Nephron (organoid): ENCODE results near the gene SECISBP2L.
A peak's percentile ranks its signal among the peaks of the same experiment; 100 is the strongest.

ENCODE experiments used
- H3K27ac Mint-ChIP-seq, 3 experiments: 2 replicates each; pipeline ENCODE4 v1.8.0; 2020; ENCODE audit warnings: mixed read lengths in 3 of 3, mild to moderate bottlenecking in 2 of 3, moderate library complexity in 1 of 3
- H3K27me3 Mint-ChIP-seq: 2 replicates; pipeline ENCODE4 v1.8.0; 2021; ENCODE audit warnings: low read depth, mild to moderate bottlenecking, moderate library complexity, mixed read lengths
- H3K36me3 Mint-ChIP-seq: 2 replicates; pipeline ENCODE4 v1.8.0; 2020; ENCODE audit warnings: low read depth, mixed read lengths
- H3K4me1 Mint-ChIP-seq: 2 replicates; pipeline ENCODE4 v1.8.0; 2020; ENCODE audit warnings: mixed read lengths
- H3K4me3 Mint-ChIP-seq, 3 experiments: 2 replicates each; pipeline ENCODE4 v1.8.0; 2020; ENCODE audit warnings: mild to moderate bottlenecking in 3 of 3, mixed read lengths in 3 of 3, moderate library complexity in 2 of 3
- H3K9me3 Mint-ChIP-seq: 2 replicates; pipeline ENCODE4 v1.8.0; 2020; ENCODE audit warnings: mixed read lengths
- CTCF ChIP-seq, 3 experiments: fragments of 200-600 bp; sonication (generic); IDR thresholded peaks; one replicate each; pipeline ENCODE4 v1.5.0; 2021; ENCODE audit warnings: antibody characterized with exemption in 3 of 3; ENCODE audit not compliant: unreplicated experiment in 3 of 3

SECISBP2L gene

GRCh38 chr15:49062900-49063299, 16.7 kb upstream of the SECISBP2L start:
- no peak for TF ChIP-seq CTCF (IDR thresholded peaks at IDR 0.05; ENCODE audit: unreplicated experiment in 3 of 3)
- H3K4me1 Mint-ChIP-seq: peaks cover 9% of the 10 kb centered on the region
- H3K36me3 Mint-ChIP-seq: no peaks in the 10 kb centered on the region
- no peaks in the 10 kb centered on the region for H3K9me3 Mint-ChIP-seq
- H3K27ac Mint-ChIP-seq: no peak overlapping the region
- no peak overlapping the region for H3K4me3 Mint-ChIP-seq
- H3K27me3 Mint-ChIP-seq: no peaks in the 10 kb centered on the region

DNA sequence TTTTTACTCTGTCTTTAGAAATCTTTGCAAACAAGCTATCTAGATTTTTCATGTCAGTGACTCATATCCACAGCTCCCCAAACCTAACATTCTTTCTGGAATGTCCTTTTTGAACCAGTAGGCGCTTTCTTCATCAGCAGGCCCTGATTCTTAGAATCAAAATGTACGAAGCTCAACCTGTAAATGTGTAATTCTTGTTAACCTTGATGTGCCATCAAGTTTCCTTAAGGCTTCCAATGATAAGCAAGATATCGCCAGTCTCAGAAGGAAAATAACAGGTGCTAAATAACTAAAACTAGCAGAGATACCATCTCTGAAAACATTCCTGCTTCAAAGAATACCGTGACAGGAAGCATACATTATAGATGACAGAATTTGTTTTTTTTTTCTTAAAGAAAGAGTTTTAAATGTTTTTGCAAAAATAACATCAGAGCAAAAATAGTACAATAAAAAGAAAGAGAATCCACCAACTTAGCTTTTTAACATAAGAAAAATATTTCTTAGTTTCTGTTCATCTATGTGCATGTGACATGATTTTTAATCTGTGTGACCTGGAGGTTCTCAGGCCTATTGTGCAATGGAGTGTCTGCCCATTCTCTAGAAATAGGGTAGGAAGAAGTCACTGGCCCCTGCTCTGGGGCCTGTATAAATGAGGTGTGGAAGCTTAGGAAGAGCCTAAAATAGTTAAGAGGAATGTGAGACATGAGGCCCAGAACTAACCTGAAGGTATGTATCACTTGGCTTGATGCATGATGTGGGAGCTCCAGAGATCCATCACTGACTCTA, 14.7 kb upstream of the SECISBP2L start:
- H3K36me3 Mint-ChIP-seq: no peaks in the 10 kb centered on the region
- TF ChIP-seq CTCF (IDR thresholded peaks at IDR 0.05; ENCODE audit: unreplicated experiment in 3 of 3): no peak
- no peak overlapping the region for H3K4me3 Mint-ChIP-seq
- H3K27ac Mint-ChIP-seq: no peak overlapping the region
- H3K27me3 Mint-ChIP-seq: no peaks in the 10 kb centered on the region
- H3K4me1 Mint-ChIP-seq: peaks cover 9% of the 10 kb centered on the region
- H3K9me3 Mint-ChIP-seq: no peaks in the 10 kb centered on the region

GRCh38 chr15:49059491-49059890, 13.2 kb upstream of the SECISBP2L start:
- Mint-ChIP-seq H3K27me3 (no peaks in the 10 kb centered on the region), H3K4me3 (no peak overlapping the region), H3K36me3 (no peaks in the 10 kb centered on the region), H3K4me1 (peaks cover 9% of the 10 kb centered on the region), H3K9me3 (no peaks in the 10 kb centered on the region), H3K27ac (peak overlapping the region in 1 of 3 experiments; percentile 26)
- no peak for TF ChIP-seq CTCF (IDR thresholded peaks at IDR 0.05; ENCODE audit: unreplicated experiment in 3 of 3)

DNA sequence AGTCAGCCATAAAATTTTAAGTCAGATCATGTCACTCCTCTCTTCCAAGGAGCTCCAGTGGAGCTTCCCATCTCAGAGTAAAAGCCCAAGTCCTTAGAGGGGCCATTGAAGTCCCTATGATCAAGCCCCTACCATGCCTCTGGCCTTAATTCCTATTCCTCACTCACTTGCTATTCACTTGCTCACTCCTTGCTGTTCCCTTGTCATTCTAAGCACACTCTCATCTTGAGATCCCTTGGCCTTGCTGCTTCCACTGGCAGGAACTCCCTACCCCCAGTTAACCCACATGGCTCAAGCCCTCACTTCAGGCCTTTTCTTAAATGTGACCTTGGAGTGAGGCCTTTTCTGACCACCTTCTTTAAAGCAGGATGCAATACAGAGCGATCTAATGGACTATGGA, 12.3 kb upstream of the SECISBP2L start:
- TF ChIP-seq CTCF (IDR thresholded peaks at IDR 0.05; ENCODE audit: unreplicated experiment in 3 of 3): no peak
- Mint-ChIP-seq H3K27me3 (no peaks in the 10 kb centered on the region), H3K9me3 (no peaks in the 10 kb centered on the region), H3K4me3 (no peak overlapping the region), H3K4me1 (peaks cover 9% of the 10 kb centered on the region), H3K27ac (no peak overlapping the region), H3K36me3 (no peaks in the 10 kb centered on the region)

DNA sequence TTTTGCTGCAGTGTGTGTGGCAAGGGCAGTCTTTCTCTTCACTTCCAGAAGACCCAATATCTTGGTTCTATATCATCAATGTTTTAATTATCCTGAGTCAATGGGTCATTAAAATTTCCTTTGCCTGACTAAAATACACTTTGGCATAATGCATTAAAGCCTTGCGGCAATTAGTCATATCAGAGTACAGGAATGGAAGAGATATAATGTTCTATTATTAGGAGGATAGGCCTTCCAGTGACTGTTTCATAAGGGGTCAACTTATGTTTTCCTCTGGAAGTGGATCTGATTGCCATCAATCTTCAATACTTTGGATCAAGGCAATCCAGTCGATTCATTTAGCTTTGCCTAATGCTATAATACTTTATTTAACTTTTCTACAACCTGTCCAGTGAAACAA, 9.4 kb upstream of the SECISBP2L start:
- Mint-ChIP-seq H3K27me3 (no peaks in the 10 kb centered on the region), H3K36me3 (no peaks in the 10 kb centered on the region), H3K27ac (no peak overlapping the region), H3K9me3 (peaks cover 5% of the 10 kb centered on the region), H3K4me3 (no peak overlapping the region), H3K4me1 (peaks cover 1% of the 10 kb centered on the region)
- no peak for TF ChIP-seq CTCF (IDR thresholded peaks at IDR 0.05; ENCODE audit: unreplicated experiment in 3 of 3)

GRCh38 chr15:49052662-49053061, 6.4 kb upstream of the SECISBP2L start:
- H3K4me3 Mint-ChIP-seq: no peak overlapping the region
- no peaks in the 10 kb centered on the region for H3K27me3 Mint-ChIP-seq
- peaks cover 6% of the 10 kb centered on the region for H3K9me3 Mint-ChIP-seq
- H3K4me1 Mint-ChIP-seq: no peaks in the 10 kb centered on the region
- TF ChIP-seq CTCF (IDR thresholded peaks at IDR 0.05; ENCODE audit: unreplicated experiment in 3 of 3): no peak
- no peaks in the 10 kb centered on the region for H3K36me3 Mint-ChIP-seq
- no peak overlapping the region for H3K27ac Mint-ChIP-seq
